H7 (cell line): ENCODE data around the gene SNTA1. TPM values are rescaled to one million over a fixed set of nuclear protein-coding genes. Genes with fewer than 3 reads are reported as not detected.

Source experiments
- DNase-seq: peaks from one replicate; pipeline ENCODE4 v3.0.0; 2012
- H3K27me3 ChIP-seq: 2 replicates; pipeline ENCODE4 v1.6.0; 2011; ENCODE audit warnings: mild to moderate bottlenecking, low read length; ENCODE audit not compliant: control insufficient read depth, insufficient read depth
- H3K36me3 ChIP-seq: replicated peaks from 2 replicates; pipeline ENCODE4 v1.5.1; 2011; ENCODE audit warnings: low read length; ENCODE audit not compliant: control insufficient read depth, insufficient read depth
- H3K4me3 ChIP-seq: 2 replicates; pipeline ENCODE4 v1.5.1; 2011; ENCODE audit warnings: low read depth, mild to moderate bottlenecking, control low read depth, low read length, moderate library complexity; ENCODE audit not compliant: insufficient read depth
- total RNA-seq: library from RNA; depleted of rRNA; stranded (reverse); fragments of >200 nt; shearing (Covaris generic); gene quantifications from 2 replicates; pipeline ENCODE4 v1.2.3, GENCODE V29; 2014

Gene SNTA1
- total RNA-seq, 1 experiment from 2014 or later = 3.8 TPM

GRCh38 chr20:33423141-33423834, 20.3 kb downstream of the SNTA1 start:
- Histone ChIP-seq H3K36me3 (no peaks in the 10 kb centered on the region), H3K4me3 (no peak overlapping the region), H3K27me3 (no peaks in the 10 kb centered on the region)
- DNase-seq = no peak

- Histone ChIP-seq H3K36me3 (no peaks in the 10 kb centered on the region), H3K27me3 (no peaks in the 10 kb centered on the region), H3K4me3 (no peak overlapping the region)
- peak; percentile 17 for DNase-seq
Observed at GRCh38 chr20:33419140-33419974, 24.2 kb downstream of the SNTA1 start.

GRCh38 chr20:33418033-33418432, 25.5 kb downstream of the SNTA1 start:
- no peak for DNase-seq
- no peaks in the 10 kb centered on the region for H3K36me3 ChIP-seq

GRCh38 chr20:33415948-33416347, 27.6 kb downstream of the SNTA1 start:
- H3K27me3 ChIP-seq = no peaks in the 10 kb centered on the region
- peak; percentile 82 for DNase-seq
- no peak overlapping the region for H3K4me3 ChIP-seq
- no peaks in the 10 kb centered on the region for H3K36me3 ChIP-seq

More at GRCh38 chr20:33418033-33418432, 25.5 kb downstream of the SNTA1 start:
- Histone ChIP-seq H3K4me3 (no peak overlapping the region), H3K27me3 (no peaks in the 10 kb centered on the region)

GRCh38 chr20:33412484-33412838, 31.1 kb downstream of the SNTA1 start:
- no peaks in the 10 kb centered on the region for H3K27me3 ChIP-seq
- H3K36me3 ChIP-seq = no peaks in the 10 kb centered on the region
- no peak overlapping the region for H3K4me3 ChIP-seq
- DNase-seq = no peak

- Histone ChIP-seq H3K36me3 (no peaks in the 10 kb centered on the region), H3K27me3 (no peaks in the 10 kb centered on the region), H3K4me3 (no peak overlapping the region)
- no peak for DNase-seq
Observed at GRCh38 chr20:33411711-33412483, 31.7 kb downstream of the SNTA1 start.

- H3K36me3 ChIP-seq = no peaks in the 10 kb centered on the region
- no peaks in the 10 kb centered on the region for H3K27me3 ChIP-seq
- no peak for DNase-seq
- H3K4me3 ChIP-seq = no peak overlapping the region
Observed at GRCh38 chr20:33411242-33411641, 32.3 kb downstream of the SNTA1 start.

- DNase-seq = no peak
- Histone ChIP-seq H3K36me3 (no peaks in the 10 kb centered on the region), H3K4me3 (no peak overlapping the region), H3K27me3 (no peaks in the 10 kb centered on the region)
Observed at GRCh38 chr20:33410081-33410742, 33.4 kb downstream of the SNTA1 start.

- H3K36me3 ChIP-seq = no peaks in the 10 kb centered on the region
Observed at GRCh38 chr20:33408716-33409654, 34.6 kb downstream of the SNTA1 start.

GRCh38 chr20:33408313-33408712, 35.2 kb downstream of the SNTA1 start:
- no peak overlapping the region for H3K4me3 ChIP-seq
- H3K36me3 ChIP-seq = no peaks in the 10 kb centered on the region
- DNase-seq = peak; percentile 25

More at GRCh38 chr20:33408716-33409654, 34.6 kb downstream of the SNTA1 start:
- no peaks in the 10 kb centered on the region for H3K27me3 ChIP-seq
- no peak overlapping the region for H3K4me3 ChIP-seq
- DNase-seq = no peak

GRCh38 chr20:33407796-33408195, 35.8 kb downstream of the SNTA1 start:
- Histone ChIP-seq H3K4me3 (no peak overlapping the region), H3K36me3 (no peaks in the 10 kb centered on the region), H3K27me3 (no peaks in the 10 kb centered on the region)
- no peak for DNase-seq

More at GRCh38 chr20:33408313-33408712, 35.2 kb downstream of the SNTA1 start:
- no peaks in the 10 kb centered on the region for H3K27me3 ChIP-seq

GRCh38 chr20:33407251-33407650, 36.3 kb downstream of the SNTA1 start:
- DNase-seq = no peak
- no peaks in the 10 kb centered on the region for H3K36me3 ChIP-seq
- no peak overlapping the region for H3K4me3 ChIP-seq
- H3K27me3 ChIP-seq = no peaks in the 10 kb centered on the region

GRCh38 chr20:33404281-33404680, 39.3 kb downstream of the SNTA1 start:
- DNase-seq = no peak
- Histone ChIP-seq H3K4me3 (no peak overlapping the region), H3K27me3 (no peaks in the 10 kb centered on the region), H3K36me3 (no peaks in the 10 kb centered on the region)
